Measurements from ENCODE around the gene C1QTNF4.

Gene C1QTNF4

DNA sequence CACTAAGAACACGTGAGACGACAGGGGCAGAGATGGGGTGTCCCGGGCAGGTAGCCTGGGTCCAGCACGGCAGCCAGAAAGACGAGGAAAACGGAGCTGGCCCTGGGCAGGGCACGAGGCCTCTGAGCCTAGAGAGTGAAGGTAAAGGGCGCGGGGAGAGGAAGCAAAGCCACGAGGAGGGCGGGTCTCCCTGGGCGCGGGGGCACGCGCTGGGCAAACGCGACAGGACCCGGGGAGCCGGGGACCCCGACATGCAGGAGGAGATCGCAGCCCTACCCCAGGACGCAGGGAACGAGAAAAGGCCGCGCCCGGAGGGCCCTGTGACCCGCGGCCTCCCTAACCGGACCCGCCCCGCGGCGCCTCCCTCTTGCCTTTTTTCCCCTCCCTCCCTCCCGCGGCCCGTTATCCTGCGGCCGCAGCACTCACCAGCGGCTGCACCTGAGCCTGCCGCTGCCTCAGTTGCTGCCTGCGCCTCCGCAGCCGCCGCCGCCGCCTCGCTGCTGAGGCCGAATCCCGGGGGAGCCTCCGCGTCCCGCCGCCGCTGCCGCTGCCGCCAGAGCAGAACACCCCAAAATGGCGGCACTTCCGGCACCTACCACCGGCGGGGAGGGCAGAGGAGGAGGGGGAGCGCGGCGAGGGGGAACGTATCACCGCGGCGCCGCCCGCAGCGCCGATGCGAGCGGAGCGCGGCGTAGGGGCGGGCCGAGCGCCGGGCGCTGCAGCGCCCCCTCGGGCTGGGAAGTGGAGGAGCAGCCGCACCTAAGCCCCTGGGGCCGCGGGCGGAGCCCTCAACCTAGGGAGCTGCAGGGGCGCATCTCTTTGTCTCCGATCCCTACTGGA lies 41.4 kb downstream of the C1QTNF4 start, which contains the start of gene CELF1:
Gene CELF1 (minus strand): TSS at position 567 of the 840 bp plus-strand sequence. CDS start 53,609 bp downstream, outside the sequence.
- TF ChIP-seq, protein P1, sequence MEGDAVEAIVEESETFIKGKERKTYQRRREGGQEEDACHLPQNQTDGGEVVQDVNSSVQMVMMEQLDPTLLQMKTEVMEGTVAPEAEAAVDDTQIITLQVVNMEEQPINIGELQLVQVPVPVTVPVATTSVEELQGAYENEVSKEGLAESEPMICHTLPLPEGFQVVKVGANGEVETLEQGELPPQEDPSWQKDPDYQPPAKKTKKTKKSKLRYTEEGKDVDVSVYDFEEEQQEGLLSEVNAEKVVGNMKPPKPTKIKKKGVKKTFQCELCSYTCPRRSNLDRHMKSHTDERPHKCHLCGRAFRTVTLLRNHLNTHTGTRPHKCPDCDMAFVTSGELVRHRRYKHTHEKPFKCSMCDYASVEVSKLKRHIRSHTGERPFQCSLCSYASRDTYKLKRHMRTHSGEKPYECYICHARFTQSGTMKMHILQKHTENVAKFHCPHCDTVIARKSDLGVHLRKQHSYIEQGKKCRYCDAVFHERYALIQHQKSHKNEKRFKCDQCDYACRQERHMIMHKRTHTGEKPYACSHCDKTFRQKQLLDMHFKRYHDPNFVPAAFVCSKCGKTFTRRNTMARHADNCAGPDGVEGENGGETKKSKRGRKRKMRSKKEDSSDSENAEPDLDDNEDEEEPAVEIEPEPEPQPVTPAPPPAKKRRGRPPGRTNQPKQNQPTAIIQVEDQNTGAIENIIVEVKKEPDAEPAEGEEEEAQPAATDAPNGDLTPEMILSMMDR (IDR thresholded peaks at IDR 0.05): peak; percentile 96

GRCh38 chr11:47552056-47552565 lies 42.1 kb downstream of the C1QTNF4 start:
- TF ChIP-seq, protein P1 (IDR thresholded peaks at IDR 0.05): no peak

DNA sequence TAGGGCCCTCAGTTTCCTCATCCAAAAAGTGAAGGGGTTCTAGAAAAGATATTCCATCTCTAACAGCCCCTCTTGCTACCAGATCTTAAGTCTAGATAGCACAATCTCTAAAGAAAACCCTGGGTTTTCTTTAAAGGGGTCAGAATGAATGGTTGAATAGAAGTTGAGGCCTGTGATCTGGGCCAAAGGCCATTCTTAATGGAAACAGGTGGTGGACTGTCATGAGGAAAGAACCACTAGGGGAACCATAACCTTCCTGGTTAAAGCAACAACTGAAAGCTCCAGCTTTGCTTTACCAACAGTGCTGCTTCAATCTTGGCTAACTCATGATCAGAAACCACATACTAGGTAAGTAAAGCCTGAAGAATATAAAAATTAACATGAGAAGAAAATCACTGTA lies 43.1 kb downstream of the C1QTNF4 start:
- TF ChIP-seq, protein P1 (IDR thresholded peaks at IDR 0.05): peak; percentile 35; the same call in 1 of the 2 replicates

GRCh38 chr11:47550288-47551047 lies 43.7 kb downstream of the C1QTNF4 start:
- TF ChIP-seq, protein P1 (IDR thresholded peaks at IDR 0.05): no peak

DNA sequence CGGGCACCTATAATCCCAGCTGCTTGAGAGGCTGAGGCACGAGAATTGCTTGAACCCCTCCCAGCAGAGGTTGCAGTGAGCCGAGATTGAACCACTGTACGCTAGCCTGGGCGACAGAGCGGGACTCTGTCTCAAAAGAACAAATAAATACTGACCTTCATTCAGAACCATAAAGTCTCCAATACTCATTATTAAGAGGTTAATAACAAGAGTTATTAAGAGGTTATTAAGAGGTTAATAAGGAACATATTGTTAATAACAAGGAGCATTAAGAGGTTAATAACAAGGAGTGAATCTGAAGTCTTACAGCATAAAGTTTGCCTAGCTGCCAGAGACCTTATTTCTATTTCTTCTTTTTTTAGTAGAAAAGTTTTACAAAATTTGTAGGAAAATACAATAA lies 48.9 kb downstream of the C1QTNF4 start:
- TF ChIP-seq, protein P1 (IDR thresholded peaks at IDR 0.05): no peak

DNA sequence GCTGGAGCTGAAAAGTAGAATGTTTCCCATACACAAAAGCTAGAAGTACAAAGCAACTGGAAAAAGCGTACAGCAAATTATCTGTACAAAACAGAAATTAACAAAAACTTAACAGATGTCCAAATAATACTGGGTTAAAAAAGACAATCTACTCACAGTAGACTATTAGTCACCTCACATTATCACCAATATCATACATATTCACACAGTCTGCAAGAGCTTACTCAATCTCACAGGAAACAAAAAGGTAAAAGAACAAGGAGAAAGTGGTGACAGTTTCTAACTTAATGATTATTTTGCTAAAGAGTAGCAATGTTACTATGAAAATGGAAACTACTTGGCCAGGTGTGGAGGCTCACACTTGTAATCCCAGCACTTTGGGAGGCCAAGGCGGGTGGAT lies 53.1 kb downstream of the C1QTNF4 start:
- TF ChIP-seq, protein P1 (IDR thresholded peaks at IDR 0.05): no peak

GRCh38 chr11:47539681-47540039 lies 54.6 kb downstream of the C1QTNF4 start:
- TF ChIP-seq, protein P1 (IDR thresholded peaks at IDR 0.05): no peak

Data from LNCAP (cell line).